Body of pancreas (tissue), 4 donors: ENCODE results near the gene TLL2.

Experiments used
- CTCF ChIP-seq, 7 experiments: fragments of 450-650 bp in 4 of 7; fragments of 200-600 bp in 3 of 7; sonication (generic) in 3 of 7; IDR thresholded peaks; one replicate each; pipeline ENCODE4 v1.5.1; 2016 to 2019; ENCODE audit warnings: antibody characterized with exemption in 7 of 7
- POLR2A ChIP-seq, 3 donors: fragments of 450-650 bp; IDR thresholded peaks; one replicate each; pipeline ENCODE4 v1.6.1; 2016; ENCODE audit warnings: antibody characterized with exemption in 3 of 3, mild to moderate bottlenecking in 2 of 3

GRCh38 chr10:96345222-96345621, 168.5 kb downstream of the TLL2 start:
- TF ChIP-seq CTCF (IDR thresholded peaks at IDR 0.05) (no peak), POLR2A (IDR thresholded peaks at IDR 0.05) (no peak)
